CD4-positive, alpha-beta memory T cell (primary cell): Measurements from ENCODE around the gene LINC01488. TPM values are rescaled to one million over a fixed set of nuclear protein-coding genes. Genes with fewer than 3 reads are reported as not detected.
A peak's percentile ranks its signal among the peaks of the same experiment; 100 is the strongest.

ENCODE experiments used
- CTCF ChIA-PET: fragments of 350-600 bp; sonication (Branson Sonifier 250); formaldehyde crosslinking; loops from one replicate; lab custom pipeline; 2021; ENCODE audit warnings: inconsistent platforms; ENCODE audit not compliant: partially characterized antibody; lab: Charles Lee
- POLR2A ChIA-PET: fragments of 350-600 bp; sonication (Branson Sonifier 250); formaldehyde crosslinking; loops from one replicate; lab custom pipeline; 2021; ENCODE audit not compliant: partially characterized antibody; lab: Charles Lee
- DNase-seq, 5 donors: peaks; one replicate each; pipeline versions ENCODE4 v3.0.0 to v3.0.0-alpha.2; 2020 to 2022; ENCODE audit warnings: mixed read lengths in 1 of 5
- H3K27ac ChIP-seq: one replicate; pipeline ENCODE4 v1.7.0; 2013; ENCODE audit warnings: low read depth, low read length
- H3K27me3 ChIP-seq: 2 replicates; pipeline ENCODE4 v1.7.0; 2013; ENCODE audit warnings: mild to moderate bottlenecking, low read length, moderate library complexity; ENCODE audit not compliant: insufficient read depth
- H3K36me3 ChIP-seq: 2 replicates; pipeline ENCODE4 v1.7.0; 2013; ENCODE audit warnings: mild to moderate bottlenecking, low read length, moderate library complexity; ENCODE audit not compliant: insufficient read depth
- H3K4me1 ChIP-seq: 2 replicates; pipeline ENCODE4 v1.7.0; 2013; ENCODE audit warnings: mild to moderate bottlenecking, low read length, moderate library complexity; ENCODE audit not compliant: insufficient read depth
- H3K4me3 ChIP-seq, 2 donors: one replicate each; pipeline ENCODE4 v1.7.0; 2013; ENCODE audit warnings: low read length in 2 of 2, mild to moderate bottlenecking in 1 of 2
- H3K9me3 ChIP-seq, 2 donors: one replicate each; pipeline ENCODE4 v1.7.0; 2013; ENCODE audit warnings: low read length in 2 of 2, control low read depth in 1 of 2; ENCODE audit not compliant: control insufficient read depth in 1 of 2
- H3K27ac Mint-ChIP-seq, 7 donors: one replicate each; pipeline ENCODE4 v1.8.0; 2020 to 2021; ENCODE audit warnings: mixed read lengths in 7 of 7, mild to moderate bottlenecking in 6 of 7, inconsistent platforms in 3 of 7, moderate library complexity in 3 of 7
- H3K27me3 Mint-ChIP-seq, 2 donors: one replicate each; pipeline ENCODE4 v1.8.0; 2020 to 2021; ENCODE audit warnings: mixed read lengths in 2 of 2
- H3K36me3 Mint-ChIP-seq, 2 donors: one replicate each; pipeline ENCODE4 v1.8.0; 2020 to 2021; ENCODE audit warnings: mixed read lengths in 2 of 2, inconsistent platforms in 1 of 2, mild to moderate bottlenecking in 1 of 2
- H3K4me1 Mint-ChIP-seq, 4 donors: one replicate each; pipeline ENCODE4 v1.8.0; 2020 to 2021; ENCODE audit warnings: mixed read lengths in 4 of 4, mild to moderate bottlenecking in 1 of 4
- H3K4me3 Mint-ChIP-seq, 8 donors: one replicate each; pipeline ENCODE4 v1.8.0; 2020 to 2021; ENCODE audit warnings: mixed read lengths in 8 of 8, mild to moderate bottlenecking in 7 of 8, moderate library complexity in 6 of 8, inconsistent platforms in 3 of 8
- H3K9me3 Mint-ChIP-seq, 8 donors: one replicate each; pipeline ENCODE4 v1.8.0; 2020 to 2021; ENCODE audit warnings: mixed read lengths in 8 of 8, mild to moderate bottlenecking in 5 of 8, inconsistent platforms in 3 of 8, moderate library complexity in 1 of 8
- intact Hi-C: fragments of 100-400 bp; cut with micrococcal nuclease; formaldehyde crosslinking; loops from one replicate; pipeline ENCODE4 v1.15.1; 2023
- polyA plus RNA-seq, 2 donors: library from polyadenylated mRNA; unstranded; fragments of 300-500 nt; fragmentation: Illumina TruSeq; gene quantifications; one replicate each; pipeline ENCODE4 v1.2.3, GENCODE V29; 2021
- total RNA-seq, 2 experiments: library from RNA; stranded (reverse); gene quantifications; one replicate each; pipeline ENCODE4 v1.2.3, GENCODE V29; 2021

Gene LINC01488
- total and polyA plus RNA-seq, 4 experiments from 2014 or later: not detected

GRCh38 chr11:69476509-69476961, 4.9 kb upstream of the LINC01488 start:
- Histone ChIP-seq H3K4me3 (no peak overlapping the region), H3K4me1 (no peaks in the 10 kb centered on the region), H3K9me3 (no peaks in the 10 kb centered on the region), H3K27ac (no peak overlapping the region), H3K36me3 (no peaks in the 10 kb centered on the region), H3K27me3 (no peaks in the 10 kb centered on the region)
- intact Hi-C loops: no loop called here
- Mint-ChIP-seq H3K4me1 (no peaks in the 10 kb centered on the region), H3K36me3 (peaks cover 0 to 5% of the 10 kb centered on the region in 2 donors), H3K27me3 (peaks cover 1 to 5% of the 10 kb centered on the region in 2 donors), H3K4me3 (no peak overlapping the region), H3K27ac (no peak overlapping the region), H3K9me3 (peaks cover 0 to 6% (median 0%) of the 10 kb centered on the region in 8 donors)
- DNase-seq: no peak
- ChIA-PET POLR2A (no interaction called here), CTCF (no interaction called here)

GRCh38 chr11:69477086-69477485, 4.4 kb upstream of the LINC01488 start:
- Histone ChIP-seq H3K4me3 (no peak overlapping the region), H3K36me3 (no peaks in the 10 kb centered on the region), H3K9me3 (no peaks in the 10 kb centered on the region), H3K27ac (no peak overlapping the region), H3K27me3 (no peaks in the 10 kb centered on the region), H3K4me1 (no peaks in the 10 kb centered on the region)
- Mint-ChIP-seq H3K4me3 (no peak overlapping the region), H3K9me3 (peaks cover 0 to 6% (median 0%) of the 10 kb centered on the region in 8 donors), H3K27ac (no peak overlapping the region), H3K4me1 (no peaks in the 10 kb centered on the region), H3K27me3 (peaks cover 1 to 3% of the 10 kb centered on the region in 2 donors), H3K36me3 (peaks cover 0 to 5% of the 10 kb centered on the region in 2 donors)
- no peak for DNase-seq
- ChIA-PET POLR2A (no interaction called here), CTCF (no interaction called here)
- intact Hi-C loops: no loop called here

DNA sequence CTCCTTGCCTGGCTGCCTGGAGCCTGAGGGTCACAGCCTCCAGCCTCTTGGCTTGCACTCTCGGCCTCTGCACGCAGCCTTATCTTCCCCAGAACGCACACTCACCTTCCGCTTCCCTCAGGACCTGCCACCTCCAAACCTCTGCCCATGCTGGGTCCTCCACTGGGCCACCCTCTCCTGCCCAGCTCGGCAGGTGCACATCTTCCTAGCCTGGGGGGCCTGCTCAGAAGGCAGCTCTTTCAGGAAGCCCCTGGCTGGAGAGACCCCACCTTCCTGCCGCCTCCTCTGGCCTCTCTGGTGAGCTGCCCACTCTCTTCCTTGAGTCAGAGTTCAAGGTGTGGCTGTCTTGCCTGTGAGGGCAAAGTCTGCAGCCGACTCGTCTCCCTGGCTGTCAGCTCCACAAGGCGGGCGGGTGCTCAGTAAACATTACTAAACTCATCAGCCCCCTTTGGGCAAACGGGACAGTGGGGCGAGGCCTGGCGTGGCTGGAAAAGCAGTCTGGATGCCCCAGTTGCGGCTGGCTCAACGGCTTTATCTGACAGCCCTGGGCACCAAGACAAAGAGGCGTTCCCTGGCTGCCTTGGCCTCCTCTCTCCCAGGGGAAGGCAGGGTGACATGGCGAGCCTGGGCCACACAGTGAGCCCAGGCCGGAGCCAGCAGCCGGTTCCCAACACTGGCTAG, 1.7 kb upstream of the LINC01488 start:
- Mint-ChIP-seq H3K9me3 (no peaks in the 10 kb centered on the region), H3K27ac (peak overlapping the region in 1 of 7 donors; percentile 69), H3K36me3 (no peaks in the 10 kb centered on the region), H3K4me1 (no peaks in the 10 kb centered on the region), H3K4me3 (no peak overlapping the region), H3K27me3 (no peaks in the 10 kb centered on the region)
- Histone ChIP-seq H3K4me1 (no peaks in the 10 kb centered on the region), H3K36me3 (no peaks in the 10 kb centered on the region), H3K9me3 (no peaks in the 10 kb centered on the region), H3K27ac (no peak overlapping the region), H3K27me3 (no peaks in the 10 kb centered on the region), H3K4me3 (no peak overlapping the region)
- no peak for DNase-seq
- intact Hi-C loops: no loop called here
- POLR2A ChIA-PET: no interaction called here
- CTCF ChIA-PET: interaction anchor here (0.7 kb wide), 1 partner anchor 14 kb away, joined by 3 read pairs; no protein-coding TSS in a partner anchor

- Histone ChIP-seq H3K9me3 (no peaks in the 10 kb centered on the region), H3K27ac (no peak overlapping the region), H3K4me1 (no peaks in the 10 kb centered on the region), H3K36me3 (no peaks in the 10 kb centered on the region), H3K4me3 (no peak overlapping the region), H3K27me3 (no peaks in the 10 kb centered on the region)
- H3K4me3 Mint-ChIP-seq: no peak overlapping the region
- H3K27me3 Mint-ChIP-seq: no peaks in the 10 kb centered on the region
- no peaks in the 10 kb centered on the region for H3K4me1 Mint-ChIP-seq
- H3K36me3 Mint-ChIP-seq: no peaks in the 10 kb centered on the region
- H3K27ac Mint-ChIP-seq: no peak overlapping the region
- intact Hi-C loops: no loop called here
- ChIA-PET POLR2A (no interaction called here), CTCF (no interaction called here)
- no peak for DNase-seq
- no peaks in the 10 kb centered on the region for H3K9me3 Mint-ChIP-seq
Measured at GRCh38 chr11:69480547-69481392, 693 bp upstream of the LINC01488 start.

DNA sequence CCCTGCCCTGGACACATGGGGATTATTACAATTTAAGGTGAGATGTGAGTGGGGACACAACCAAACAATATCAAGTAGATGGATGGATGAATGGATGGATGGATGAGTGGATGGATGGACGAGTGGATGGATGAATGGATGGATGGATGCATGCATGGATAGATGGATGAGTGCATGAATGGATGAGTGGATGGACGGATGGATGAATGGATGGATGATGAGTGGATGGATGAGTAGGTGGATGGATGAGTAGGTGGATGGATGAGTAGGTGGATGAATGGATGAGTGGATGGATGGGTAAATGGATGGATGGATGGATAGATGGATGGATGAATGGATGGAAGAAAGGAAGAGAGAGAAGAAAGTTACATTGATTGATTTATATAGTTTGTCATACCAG, 859 bp downstream of the LINC01488 start:
- Mint-ChIP-seq H3K4me3 (no peak overlapping the region), H3K9me3 (no peaks in the 10 kb centered on the region), H3K27me3 (no peaks in the 10 kb centered on the region), H3K36me3 (no peaks in the 10 kb centered on the region), H3K27ac (no peak overlapping the region), H3K4me1 (no peaks in the 10 kb centered on the region)
- Histone ChIP-seq H3K27ac (no peak overlapping the region), H3K27me3 (no peaks in the 10 kb centered on the region), H3K4me1 (no peaks in the 10 kb centered on the region), H3K9me3 (no peaks in the 10 kb centered on the region), H3K36me3 (no peaks in the 10 kb centered on the region), H3K4me3 (no peak overlapping the region)
- no peak for DNase-seq
- ChIA-PET CTCF (no interaction called here), POLR2A (no interaction called here)
- intact Hi-C loops: no loop called here

- Mint-ChIP-seq H3K27ac (no peak overlapping the region), H3K36me3 (no peaks in the 10 kb centered on the region), H3K4me1 (no peaks in the 10 kb centered on the region), H3K4me3 (no peak overlapping the region), H3K27me3 (no peaks in the 10 kb centered on the region), H3K9me3 (no peaks in the 10 kb centered on the region)
- intact Hi-C loops: no loop called here
- Histone ChIP-seq H3K36me3 (no peaks in the 10 kb centered on the region), H3K27me3 (no peaks in the 10 kb centered on the region), H3K27ac (no peak overlapping the region), H3K4me3 (no peak overlapping the region), H3K9me3 (no peaks in the 10 kb centered on the region), H3K4me1 (no peaks in the 10 kb centered on the region)
- DNase-seq: no peak
- POLR2A ChIA-PET: no interaction called here
- CTCF ChIA-PET: no interaction called here
Measured at GRCh38 chr11:69483170-69483569, 1.7 kb downstream of the LINC01488 start.

GRCh38 chr11:69483691-69484426, 2.4 kb downstream of the LINC01488 start:
- H3K4me3 Mint-ChIP-seq: no peak overlapping the region
- no peak overlapping the region for H3K27ac ChIP-seq
- intact Hi-C loops: no loop called here
- H3K4me1 ChIP-seq: no peaks in the 10 kb centered on the region
- H3K36me3 Mint-ChIP-seq: no peaks in the 10 kb centered on the region
- H3K36me3 ChIP-seq: no peaks in the 10 kb centered on the region
- H3K4me1 Mint-ChIP-seq: no peaks in the 10 kb centered on the region
- H3K27me3 Mint-ChIP-seq: no peaks in the 10 kb centered on the region
- H3K9me3 Mint-ChIP-seq: no peaks in the 10 kb centered on the region
- H3K27ac Mint-ChIP-seq: no peak overlapping the region
- H3K4me3 ChIP-seq: no peak overlapping the region
- H3K9me3 ChIP-seq: no peaks in the 10 kb centered on the region
- H3K27me3 ChIP-seq: no peaks in the 10 kb centered on the region
- POLR2A ChIA-PET: no interaction called here
- DNase-seq: no peak
- CTCF ChIA-PET: no interaction called here
